Measurements from ENCODE around the gene HSPG2. TPM values are rescaled to one million over a fixed set of nuclear protein-coding genes. Genes with fewer than 3 reads are reported as not detected.

Gene HSPG2
- total and polyA plus RNA-seq, 2 of the 13 experiments (the other 11 are each of a cell fraction or from before 2014, with no cell fraction given): 9.1 to 13.1 TPM

DNA sequence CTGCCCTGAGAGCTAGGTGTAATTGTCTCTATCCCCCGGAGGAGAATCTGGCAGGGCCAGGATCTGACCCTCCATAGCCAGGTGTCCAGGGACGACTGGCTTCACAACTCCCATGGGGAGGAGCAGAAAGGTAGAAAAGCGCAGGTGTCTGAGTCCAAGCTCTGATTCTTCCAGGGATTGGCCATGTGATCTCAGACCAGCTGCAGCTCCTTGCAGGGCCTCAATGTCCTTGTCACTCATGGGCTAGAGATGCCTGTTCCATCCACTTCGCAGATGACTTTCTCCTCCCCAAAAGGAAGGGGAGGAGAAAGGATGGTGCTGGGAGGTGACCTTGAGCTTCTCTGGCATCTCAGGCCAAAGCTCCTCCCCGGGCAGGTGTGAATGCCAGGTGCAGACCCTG, 22.7 kb downstream of the HSPG2 start (continued):
- TF ChIP-seq DNMT1 (CRISPR knock-in tag; IDR thresholded peaks at IDR 0.05): no peak
- no peak for TF ChIP-seq NKX3-1 (CRISPR knock-in tag; IDR thresholded peaks at IDR 0.05)
- no peak for TF ChIP-seq EZH2 (conservative IDR thresholded peaks at IDR 0.05; ENCODE audit: low read depth, low read length)
- TF ChIP-seq IRF2 (CRISPR knock-in tag; IDR thresholded peaks at IDR 0.05): no peak
- TF ChIP-seq, protein P1, sequence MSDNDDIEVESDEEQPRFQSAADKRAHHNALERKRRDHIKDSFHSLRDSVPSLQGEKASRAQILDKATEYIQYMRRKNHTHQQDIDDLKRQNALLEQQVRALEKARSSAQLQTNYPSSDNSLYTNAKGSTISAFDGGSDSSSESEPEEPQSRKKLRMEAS (IDR thresholded peaks at IDR 0.05): no peak
- no peak for TF ChIP-seq SMYD3 (CRISPR knock-in tag; IDR thresholded peaks at IDR 0.05)
- TF ChIP-seq, protein P2, sequence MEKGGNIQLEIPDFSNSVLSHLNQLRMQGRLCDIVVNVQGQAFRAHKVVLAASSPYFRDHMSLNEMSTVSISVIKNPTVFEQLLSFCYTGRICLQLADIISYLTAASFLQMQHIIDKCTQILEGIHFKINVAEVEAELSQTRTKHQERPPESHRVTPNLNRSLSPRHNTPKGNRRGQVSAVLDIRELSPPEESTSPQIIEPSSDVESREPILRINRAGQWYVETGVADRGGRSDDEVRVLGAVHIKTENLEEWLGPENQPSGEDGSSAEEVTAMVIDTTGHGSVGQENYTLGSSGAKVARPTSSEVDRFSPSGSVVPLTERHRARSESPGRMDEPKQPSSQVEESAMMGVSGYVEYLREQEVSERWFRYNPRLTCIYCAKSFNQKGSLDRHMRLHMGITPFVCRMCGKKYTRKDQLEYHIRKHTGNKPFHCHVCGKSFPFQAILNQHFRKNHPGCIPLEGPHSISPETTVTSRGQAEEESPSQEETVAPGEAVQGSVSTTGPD (CRISPR knock-in tag; IDR thresholded peaks at IDR 0.05): no peak
- TF ChIP-seq, protein P3, sequence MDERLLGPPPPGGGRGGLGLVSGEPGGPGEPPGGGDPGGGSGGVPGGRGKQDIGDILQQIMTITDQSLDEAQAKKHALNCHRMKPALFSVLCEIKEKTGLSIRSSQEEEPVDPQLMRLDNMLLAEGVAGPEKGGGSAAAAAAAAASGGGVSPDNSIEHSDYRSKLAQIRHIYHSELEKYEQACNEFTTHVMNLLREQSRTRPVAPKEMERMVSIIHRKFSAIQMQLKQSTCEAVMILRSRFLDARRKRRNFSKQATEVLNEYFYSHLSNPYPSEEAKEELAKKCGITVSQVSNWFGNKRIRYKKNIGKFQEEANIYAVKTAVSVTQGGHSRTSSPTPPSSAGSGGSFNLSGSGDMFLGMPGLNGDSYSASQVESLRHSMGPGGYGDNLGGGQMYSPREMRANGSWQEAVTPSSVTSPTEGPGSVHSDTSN (CRISPR knock-in tag; IDR thresholded peaks at IDR 0.05): no peak

DNA sequence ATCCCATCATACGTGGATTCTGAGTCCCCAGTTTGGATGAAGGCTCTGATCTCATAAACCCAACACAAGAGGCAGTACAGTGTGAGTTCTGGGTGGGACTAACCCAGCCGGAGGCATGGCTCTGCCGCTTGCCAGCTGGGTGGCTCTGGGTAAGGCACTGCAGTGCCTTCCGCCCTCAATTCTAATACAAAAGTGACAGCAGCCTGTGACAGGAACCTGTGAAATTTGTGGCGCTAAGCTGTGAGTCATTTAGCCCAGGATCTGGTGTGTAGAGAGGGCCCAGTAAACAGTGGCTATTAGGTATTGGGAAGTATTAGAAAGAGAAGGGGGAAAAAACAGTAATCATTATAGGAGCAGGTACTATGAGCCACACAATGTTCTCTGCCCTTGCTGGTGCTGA, 23.3 kb downstream of the HSPG2 start:
- intact Hi-C loops (cut with micrococcal nuclease; ENCODE audit: unreplicated experiment) (no loop called here), in situ Hi-C loops (cut with HindIII; ENCODE audit: extremely low pct_ligation_motif_present, low pct_unique_long_range_greater_than_20kb) (loop anchor here (5.0 kb wide), 1 partner anchor 44 kb away; no protein-coding TSS in a partner anchor)
- Histone ChIP-seq H3K27ac (ENCODE audit: extremely low read length, insufficient read depth, low read length) (no peak overlapping the region), H3K9ac (ENCODE audit: insufficient read depth, low read depth, low read length) (no peak overlapping the region), H3K4me2 (ENCODE audit: low read depth, low read length) (no peak overlapping the region), H4K20me1 (ENCODE audit: insufficient read depth, low read length) (no peaks in the 10 kb centered on the region), H3K27me3 (ENCODE audit: control insufficient read depth in 1 of 2, insufficient read depth in 2 of 2, low read length in 2 of 2) (no peaks in the 10 kb centered on the region), H3K4me1 (ENCODE audit: insufficient read depth, low read length) (peaks cover 62% of the 10 kb centered on the region), H3K36me3 (replicated peaks in 1 of 2; ENCODE audit: control insufficient read depth in 1 of 2, insufficient read depth in 2 of 2, low read length in 2 of 2) (no peaks in the 10 kb centered on the region; a peak in 1 of 5 replicates), H3K79me2 (ENCODE audit: insufficient read depth, low read length) (no peaks in the 10 kb centered on the region), H3K4me3 (replicated peaks in 1 of 3; ENCODE audit: insufficient read depth in 1 of 3, low read depth in 2 of 3, low read length in 3 of 3) (no peak overlapping the region), H3K9me3 (ENCODE audit: low read length) (no peaks in the 10 kb centered on the region), H2AFZ (ENCODE audit: low read length) (no peak overlapping the region)
- DNase-seq (ENCODE audit: low spot score) (no peak), FAIRE-seq (no peak), ATAC-seq (no peak)
- WGBS (ENCODE audit: low lambda C conversion rate): 85% methylated on average over 4 of the region's 5 CpGs
- BruUV-seq (replicated peaks): no TSS peak
- TF ChIP-seq SCMH1 (CRISPR knock-in tag; IDR thresholded peaks at IDR 0.05; ENCODE audit: borderline replicate concordance) (no peak), GABPB1 (CRISPR knock-in tag; IDR thresholded peaks at IDR 0.05) (no peak), ZNF749 (CRISPR knock-in tag; IDR thresholded peaks at IDR 0.05; ENCODE audit: borderline replicate concordance) (no peak), KDM5B (CRISPR knock-in tag; IDR thresholded peaks at IDR 0.05; ENCODE audit: borderline replicate concordance) (no peak)
- TF ChIP-seq, protein P4, sequence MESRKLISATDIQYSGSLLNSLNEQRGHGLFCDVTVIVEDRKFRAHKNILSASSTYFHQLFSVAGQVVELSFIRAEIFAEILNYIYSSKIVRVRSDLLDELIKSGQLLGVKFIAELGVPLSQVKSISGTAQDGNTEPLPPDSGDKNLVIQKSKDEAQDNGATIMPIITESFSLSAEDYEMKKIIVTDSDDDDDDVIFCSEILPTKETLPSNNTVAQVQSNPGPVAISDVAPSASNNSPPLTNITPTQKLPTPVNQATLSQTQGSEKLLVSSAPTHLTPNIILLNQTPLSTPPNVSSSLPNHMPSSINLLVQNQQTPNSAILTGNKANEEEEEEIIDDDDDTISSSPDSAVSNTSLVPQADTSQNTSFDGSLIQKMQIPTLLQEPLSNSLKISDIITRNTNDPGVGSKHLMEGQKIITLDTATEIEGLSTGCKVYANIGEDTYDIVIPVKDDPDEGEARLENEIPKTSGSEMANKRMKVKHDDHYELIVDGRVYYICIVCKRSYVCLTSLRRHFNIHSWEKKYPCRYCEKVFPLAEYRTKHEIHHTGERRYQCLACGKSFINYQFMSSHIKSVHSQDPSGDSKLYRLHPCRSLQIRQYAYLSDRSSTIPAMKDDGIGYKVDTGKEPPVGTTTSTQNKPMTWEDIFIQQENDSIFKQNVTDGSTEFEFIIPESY (CRISPR knock-in tag; IDR thresholded peaks at IDR 0.05): peak; percentile 66; the same call in 1 of the 2 replicates
- ChIA-PET CTCF (ENCODE audit: low intra/inter-chr PET ratio, low total read pairs) (no interaction called here), POLR2A (no interaction called here)
